Measurements from ENCODE around the gene SLC7A10.

The SLC7A10 gene

DNA sequence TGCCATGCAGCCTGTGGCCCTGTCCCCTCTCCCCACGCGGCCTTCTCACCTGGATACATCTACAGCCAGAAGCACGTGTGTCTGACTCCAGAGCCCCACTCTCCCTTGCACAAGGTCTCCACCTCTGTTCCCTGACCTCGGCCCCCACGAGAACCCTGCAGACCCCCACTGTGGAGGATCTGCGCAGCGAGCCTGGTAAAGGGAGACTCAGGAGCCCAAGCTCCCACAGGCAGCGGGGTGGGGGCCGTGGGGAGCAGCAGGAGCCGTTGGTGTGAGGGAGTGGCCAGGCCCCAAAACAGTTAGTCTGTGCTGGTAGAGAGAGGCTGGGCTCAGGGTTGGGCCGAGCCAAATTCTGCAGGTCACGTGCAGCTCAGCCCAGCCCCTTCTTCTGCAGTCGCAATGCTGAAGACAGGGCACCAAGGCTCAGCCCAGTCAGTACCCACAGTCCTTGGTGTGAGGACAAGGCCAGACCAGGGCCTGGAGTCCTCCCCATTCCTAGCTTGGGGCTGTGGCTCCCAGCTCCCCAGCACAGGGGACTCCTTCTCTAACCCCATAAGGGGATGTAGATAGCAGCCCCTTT is 28.7 kb upstream of the SLC7A10 start:
- no peak for DNase-seq (ENCODE audit: low spot score)

DNA sequence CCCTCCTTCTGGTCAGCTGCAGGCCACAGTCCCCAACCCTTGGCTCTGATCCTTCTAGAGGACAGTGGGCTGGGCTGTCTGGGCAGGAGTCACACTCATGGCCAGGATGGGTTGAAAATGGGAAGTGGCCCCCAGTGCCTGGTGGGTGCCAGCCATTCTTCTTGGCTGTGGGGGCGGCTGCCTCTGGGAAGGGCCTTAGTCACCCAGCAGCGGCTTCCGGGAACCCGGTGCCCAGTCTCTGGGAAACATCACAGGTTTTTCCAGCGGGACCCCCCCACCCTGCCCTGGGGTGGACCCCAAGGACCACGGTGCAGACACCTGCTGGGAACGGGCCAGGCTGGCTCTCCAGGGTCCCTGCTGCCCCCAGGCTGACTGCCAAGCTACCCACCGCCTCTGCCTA is 27.3 kb upstream of the SLC7A10 start:
- no peak for DNase-seq (ENCODE audit: low spot score)

DNA sequence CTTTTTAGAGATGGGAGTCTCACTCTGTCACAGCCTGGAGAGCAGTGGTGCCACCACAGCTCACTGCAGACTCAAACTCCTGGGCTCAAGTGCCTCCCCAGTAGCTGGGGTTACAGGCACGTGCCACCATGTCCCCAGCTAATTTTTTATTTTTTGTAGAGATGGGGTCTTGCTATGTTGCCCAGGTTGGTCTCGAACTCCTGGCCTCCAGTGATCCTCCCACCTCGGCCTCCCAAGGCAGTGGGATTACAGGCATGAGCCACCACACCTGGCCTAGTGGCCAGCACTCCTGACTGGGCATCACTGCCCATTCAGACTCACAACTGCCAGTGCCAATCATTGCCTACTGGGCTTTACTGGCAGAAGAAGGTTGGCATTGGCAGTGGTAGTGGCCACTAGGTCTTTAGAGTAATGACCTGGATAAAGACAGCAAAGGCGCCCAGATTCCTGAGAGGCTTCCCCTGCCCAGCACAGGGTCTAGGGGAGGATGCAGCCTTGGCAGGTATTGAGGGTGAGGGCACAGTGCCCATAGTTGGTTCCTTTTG is 26.8 kb upstream of the SLC7A10 start:
- no peak for DNase-seq (ENCODE audit: low spot score)

DNA sequence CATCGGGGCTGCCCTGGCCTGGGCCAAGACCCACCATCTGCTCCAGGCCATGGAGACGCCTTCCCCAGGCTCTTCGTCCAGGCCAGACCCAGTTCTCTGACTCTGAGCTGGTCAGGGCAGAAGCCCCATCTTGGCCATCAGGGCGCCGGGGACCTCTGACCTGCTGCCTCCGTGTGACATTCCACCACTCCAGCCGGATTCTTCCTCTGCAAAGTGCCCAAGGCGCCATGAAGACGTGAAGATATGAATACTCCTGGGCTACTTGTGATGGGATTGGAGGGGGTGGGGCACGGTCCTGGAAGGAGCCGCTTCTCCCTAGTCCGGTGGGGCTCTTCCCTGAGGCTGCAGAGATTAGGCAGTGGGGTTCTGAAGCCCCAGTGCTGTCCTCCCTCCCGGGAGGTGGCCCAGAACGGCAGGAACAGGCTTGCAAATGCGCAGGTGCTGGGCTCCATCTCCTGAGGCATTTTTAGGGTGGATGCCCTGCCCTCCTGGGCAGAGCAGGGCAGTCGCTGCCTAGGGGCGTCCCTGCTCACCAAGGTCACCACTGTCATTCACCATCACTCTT is 26.0 kb upstream of the SLC7A10 start:
- no peak for DNase-seq (ENCODE audit: low spot score)

DNA sequence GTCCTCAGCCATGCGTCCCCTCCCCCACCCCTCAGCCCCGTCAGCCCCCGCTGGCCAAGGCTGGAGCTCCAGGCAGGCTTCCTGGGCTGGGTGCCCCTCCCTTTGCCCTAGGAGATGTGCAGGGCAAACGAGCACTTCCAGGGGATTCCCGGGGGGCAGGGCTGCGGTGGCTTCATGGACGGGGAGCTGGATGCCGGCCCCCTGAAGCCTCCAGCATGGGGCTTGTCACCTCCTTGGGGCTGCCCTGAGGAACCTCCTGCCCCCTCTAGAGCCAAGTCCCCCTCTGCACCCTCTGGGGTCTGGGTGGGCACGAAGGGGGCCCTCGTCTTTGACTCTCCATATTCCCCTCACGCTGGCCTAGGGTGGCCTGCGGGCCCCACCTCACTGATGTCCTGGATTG is 25.4 kb upstream of the SLC7A10 start:
- no peak for DNase-seq (ENCODE audit: low spot score)

DNA sequence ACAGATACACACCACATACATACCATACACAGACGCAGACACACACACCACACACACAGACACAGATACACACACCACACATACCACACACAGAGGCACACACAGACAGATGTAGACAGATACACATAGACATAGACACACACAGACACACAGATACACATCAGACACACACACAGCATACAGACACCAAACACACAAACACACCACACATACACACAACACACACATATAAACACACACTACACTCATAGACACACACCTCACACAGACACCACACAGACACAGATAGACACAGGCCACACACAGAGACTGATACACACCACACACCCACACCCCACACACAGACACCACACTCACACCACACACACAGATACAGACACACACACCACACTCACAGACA is 24.9 kb upstream of the SLC7A10 start:
- DNase-seq (ENCODE audit: low spot score) = no peak

DNA sequence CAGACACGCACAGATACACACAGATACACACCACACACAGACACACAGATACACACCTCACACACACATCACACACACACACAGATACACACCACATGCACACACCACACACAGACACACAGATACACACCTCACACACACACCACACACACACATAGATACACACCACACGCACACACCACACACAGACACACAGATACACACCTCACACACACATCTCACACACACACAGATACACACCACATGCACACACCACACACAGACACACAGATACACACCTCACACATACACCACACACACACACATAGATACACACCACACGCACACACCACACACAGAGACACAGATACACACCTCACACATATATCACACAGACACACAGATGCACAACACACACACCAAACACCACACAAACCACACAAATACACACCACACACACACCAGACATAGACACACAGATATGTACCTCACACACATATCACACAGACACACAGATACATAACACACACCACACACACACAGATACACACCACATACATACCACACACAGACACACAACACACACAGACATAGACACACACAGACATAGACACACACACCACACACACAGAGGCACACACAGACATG is 24.2 kb upstream of the SLC7A10 start:
- DNase-seq (ENCODE audit: low spot score) = no peak

DNA sequence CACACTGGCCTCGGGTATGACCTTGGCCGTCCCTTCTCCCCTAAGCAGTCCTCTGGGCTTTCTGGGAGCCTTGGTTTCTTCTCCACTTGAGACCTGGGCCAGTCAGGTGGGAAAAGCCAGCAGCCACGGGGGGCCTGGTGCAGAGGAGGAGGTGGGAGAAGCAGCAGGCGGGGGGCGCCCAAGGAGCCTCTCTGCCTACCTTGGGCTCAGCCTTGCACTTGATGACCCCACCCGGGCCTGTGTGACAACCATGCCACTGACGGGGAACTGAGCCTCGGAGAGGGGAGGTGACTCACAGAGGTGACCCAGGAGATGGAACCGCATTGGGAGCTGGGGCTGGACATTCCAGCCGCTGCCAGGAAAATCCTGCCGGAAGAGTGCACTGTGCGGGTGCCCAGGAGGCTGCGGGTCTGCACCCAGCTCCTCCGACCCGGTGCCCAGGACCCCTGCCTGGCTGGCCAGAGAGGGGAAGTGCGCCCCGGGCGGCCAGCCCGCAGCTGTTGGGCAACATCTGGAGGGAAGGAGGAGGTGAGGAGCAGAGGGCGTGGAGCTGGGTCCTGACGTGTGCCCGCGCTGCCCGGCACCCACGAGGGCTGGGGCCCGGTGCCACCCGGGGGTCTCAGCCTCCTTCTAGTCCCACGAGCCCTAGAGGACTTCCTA is 23.4 kb upstream of the SLC7A10 start:
- DNase-seq (ENCODE audit: low spot score) = no peak

DNA sequence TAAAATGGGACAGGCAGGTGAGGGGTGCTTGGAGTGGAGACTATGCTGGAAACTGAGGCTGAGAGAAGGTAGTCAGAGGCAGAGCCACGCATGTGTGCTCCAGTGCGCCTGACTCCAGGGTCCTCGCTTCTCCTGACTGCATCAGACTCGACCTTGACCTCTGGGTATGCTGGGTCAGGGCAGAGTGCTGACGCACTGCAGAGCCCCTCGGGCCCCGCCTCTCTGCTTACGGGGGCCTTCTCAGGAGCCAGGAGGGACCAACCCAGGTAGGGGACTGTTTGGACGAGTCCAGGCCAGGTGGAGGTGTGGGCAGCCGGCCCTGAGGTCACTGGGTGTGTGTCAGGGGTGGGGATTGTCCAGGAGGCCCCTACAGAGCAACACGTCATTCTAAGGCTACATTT is 22.9 kb upstream of the SLC7A10 start:
- no peak for DNase-seq (ENCODE audit: low spot score)

DNA sequence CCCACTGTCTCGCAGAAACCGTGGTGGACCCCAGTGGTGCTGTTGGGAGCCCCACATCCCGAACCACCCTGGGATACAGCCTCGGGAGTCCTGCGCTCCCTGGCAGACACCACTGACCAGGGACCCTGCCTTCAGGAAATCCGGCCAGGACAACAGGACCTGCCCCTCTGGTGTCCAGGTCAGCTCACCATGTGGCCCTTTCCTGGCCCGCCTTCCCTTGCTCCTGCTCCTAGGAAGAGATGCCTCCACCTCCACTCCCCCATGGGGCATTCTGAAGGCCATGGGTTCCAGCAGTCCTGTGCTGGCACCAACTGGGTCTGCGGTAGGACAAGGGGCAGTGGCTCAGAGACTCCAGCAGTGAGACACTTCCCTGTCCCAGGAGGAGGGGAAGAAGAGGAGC is 22.5 kb upstream of the SLC7A10 start:
- DNase-seq (ENCODE audit: low spot score) = no peak

DNA sequence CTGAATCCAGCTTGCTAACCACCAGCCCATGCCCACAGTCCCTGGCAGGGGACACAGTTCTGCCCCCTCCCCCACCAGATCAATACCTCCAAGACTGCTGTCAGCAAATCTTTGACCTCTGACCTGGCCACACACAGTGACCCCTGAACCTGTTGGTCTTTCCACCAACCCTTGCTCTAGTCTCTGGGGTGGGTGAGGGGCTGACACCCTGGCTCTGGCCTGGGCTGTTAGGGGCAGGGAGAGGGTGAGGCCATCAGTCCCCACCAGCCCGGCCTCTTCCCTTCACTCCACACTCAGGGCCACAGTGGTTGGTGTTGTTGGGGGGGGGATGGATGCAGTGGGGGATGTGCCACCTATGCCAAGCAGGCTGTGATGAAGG is 21.8 kb upstream of the SLC7A10 start:
- no peak for DNase-seq (ENCODE audit: low spot score)

DNA sequence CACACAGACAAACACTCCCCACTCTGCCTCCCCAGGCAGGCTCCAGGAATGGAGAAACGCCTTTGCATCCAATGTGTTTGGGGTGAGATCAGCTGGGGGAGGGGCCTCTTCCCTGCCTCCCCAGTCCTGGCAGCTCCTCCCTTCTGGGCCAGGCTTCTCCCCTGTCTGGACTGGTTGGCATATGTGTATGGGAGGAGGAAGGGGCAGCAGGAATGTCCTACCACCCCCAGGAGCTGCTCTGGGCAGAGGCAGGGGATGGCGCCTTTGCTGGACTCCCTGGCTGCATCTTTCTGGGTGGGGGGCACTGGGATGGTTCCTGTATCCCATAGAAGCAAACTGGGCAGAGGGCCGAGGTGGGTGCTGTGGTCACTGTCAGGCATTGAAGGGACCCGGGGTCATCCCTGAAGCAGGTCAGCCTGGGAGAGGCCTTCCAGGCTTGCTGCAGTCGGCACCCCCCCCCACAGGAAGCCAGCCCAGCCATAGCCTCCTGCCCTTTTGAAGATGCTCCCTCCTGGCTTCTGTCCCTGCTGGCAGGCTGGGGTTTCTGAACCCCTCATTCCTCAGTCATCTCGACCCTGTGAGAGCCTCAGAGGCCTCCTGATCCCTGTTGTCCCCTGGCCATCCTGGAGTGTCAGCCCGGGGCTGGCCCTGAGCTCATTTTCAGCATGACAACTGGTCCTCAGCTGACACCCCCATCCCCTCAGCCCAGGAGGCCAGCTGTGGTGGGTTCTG is 21.2 kb upstream of the SLC7A10 start:
- no peak for DNase-seq (ENCODE audit: low spot score)

DNA sequence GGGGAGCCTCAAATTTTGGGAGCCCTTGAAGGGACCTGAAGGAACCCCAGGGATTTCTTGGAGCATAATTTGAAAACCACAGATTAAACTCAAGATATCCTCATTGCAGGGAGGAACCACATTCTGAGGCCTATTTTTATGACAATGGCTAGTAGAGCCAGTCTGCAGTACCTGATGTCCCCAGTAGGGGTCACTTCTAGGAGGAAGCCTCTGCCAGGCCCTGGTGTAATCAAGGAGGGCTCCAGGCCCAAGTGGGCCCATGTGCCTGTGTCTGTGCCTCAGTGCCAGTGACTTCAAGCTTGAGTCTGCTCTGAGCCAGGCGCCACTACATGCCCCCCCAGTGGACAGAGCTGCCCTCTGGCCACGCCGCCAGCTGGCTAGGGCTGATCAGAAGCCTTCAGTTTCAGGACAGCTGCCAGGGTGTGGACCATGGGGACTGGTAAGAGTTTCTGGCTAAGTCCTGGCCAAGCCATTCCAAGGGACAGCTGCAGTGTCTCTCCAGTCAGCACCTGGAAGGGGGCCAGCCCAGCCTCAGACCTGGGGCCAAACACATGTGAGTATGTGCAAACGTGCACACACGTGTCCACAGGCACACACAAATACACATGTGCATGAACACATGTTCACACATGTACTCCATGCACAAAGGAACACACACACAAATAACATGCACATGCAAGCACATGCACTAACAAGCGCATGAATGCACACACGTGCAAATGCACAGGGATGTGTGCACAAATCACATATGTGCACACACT is 20.5 kb upstream of the SLC7A10 start:
- DNase-seq (ENCODE audit: low spot score) = no peak

DNA sequence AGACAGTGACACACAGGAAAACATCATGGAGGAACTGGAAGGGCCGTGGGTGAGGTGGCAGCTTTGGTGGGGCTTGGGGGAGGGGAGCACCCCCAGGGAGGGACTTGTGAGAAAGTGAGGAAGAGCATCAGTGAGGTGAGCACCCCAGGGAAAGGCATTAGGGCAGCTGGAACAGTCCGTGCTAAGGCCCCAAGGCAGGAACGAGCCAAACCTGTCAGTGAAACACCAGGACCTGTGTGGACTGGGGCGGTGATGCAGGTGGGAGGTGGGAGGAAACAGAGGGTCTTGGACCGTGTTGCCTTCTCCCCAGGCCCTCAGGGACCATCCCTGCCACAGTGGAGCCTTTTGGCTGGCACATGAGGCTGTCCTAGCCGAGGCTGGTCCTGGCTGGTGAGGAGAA is 17.3 kb upstream of the SLC7A10 start:
- DNase-seq (ENCODE audit: low spot score) = no peak

DNA sequence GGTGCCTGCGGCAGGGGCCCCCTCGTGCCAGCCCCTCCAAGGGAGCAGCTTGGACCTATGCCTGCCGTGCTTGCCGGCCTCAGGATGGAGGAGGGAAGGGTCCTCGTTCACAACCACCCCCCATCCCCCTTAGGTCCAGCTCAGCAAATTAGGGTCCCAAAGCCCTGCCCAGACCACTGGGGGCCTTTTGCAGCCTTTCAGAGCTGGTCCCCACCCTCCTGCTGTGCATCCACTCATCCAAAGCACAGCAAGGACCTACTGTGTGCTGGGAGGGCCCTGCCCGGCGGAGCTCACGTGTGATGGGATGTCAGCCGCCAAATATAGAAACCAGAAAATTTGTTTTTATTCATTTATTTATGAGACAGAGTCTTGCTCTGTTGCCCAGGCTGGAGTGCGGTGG is 16.5 kb upstream of the SLC7A10 start:
- no peak for DNase-seq (ENCODE audit: low spot score)

DNA sequence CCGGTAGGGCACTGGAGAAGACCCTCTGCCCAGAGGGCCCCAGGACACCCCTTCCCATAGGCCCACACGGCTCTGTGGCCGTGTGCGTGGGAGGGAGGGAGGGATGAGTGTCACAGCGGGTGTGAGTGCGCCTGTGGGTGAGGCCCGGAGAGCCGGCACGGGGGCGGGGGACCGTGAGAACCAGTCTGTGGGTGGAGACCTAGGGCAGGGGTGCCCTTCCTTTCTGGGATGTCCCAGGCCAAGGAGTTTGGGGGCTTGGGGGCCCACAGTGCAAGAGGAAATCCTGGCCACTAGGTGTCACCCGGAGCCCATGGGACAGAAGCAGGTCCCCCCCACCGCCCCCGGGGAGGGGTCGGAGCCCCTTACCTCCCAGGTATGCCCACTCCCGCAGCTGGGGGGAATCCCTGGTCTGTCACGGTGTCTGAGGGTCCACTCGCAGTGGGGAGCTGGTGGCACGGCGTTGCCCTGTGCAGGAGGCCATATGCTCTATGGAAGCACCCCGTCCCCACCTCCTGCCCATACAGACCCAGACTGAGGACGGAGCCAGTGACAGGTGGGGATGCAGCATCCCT is 16.0 kb upstream of the SLC7A10 start:
- DNase-seq (ENCODE audit: low spot score) = no peak

DNA sequence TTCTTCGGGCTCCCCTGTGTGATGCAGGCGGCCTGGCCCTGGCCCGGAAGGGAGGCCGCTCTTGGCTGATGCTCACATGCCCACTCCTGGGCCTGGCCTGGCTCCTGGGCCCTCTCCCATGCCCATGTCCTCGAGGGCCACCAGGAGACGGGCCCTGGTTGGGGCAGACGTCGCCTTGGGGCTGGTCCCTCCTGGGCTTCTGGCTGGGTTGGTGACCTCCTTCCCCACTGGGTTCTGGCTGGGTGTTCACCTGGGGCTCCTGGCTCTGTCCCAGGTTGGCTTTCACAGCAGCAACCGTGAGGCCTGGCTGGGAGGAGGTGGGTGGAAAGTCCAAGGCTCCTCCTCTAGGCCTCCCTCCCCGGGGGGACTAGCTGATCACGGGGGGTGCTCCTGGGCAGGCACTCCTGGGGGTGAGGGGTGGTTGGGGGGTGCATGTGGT is 15.5 kb upstream of the SLC7A10 start:
- no peak for DNase-seq (ENCODE audit: low spot score)

DNA sequence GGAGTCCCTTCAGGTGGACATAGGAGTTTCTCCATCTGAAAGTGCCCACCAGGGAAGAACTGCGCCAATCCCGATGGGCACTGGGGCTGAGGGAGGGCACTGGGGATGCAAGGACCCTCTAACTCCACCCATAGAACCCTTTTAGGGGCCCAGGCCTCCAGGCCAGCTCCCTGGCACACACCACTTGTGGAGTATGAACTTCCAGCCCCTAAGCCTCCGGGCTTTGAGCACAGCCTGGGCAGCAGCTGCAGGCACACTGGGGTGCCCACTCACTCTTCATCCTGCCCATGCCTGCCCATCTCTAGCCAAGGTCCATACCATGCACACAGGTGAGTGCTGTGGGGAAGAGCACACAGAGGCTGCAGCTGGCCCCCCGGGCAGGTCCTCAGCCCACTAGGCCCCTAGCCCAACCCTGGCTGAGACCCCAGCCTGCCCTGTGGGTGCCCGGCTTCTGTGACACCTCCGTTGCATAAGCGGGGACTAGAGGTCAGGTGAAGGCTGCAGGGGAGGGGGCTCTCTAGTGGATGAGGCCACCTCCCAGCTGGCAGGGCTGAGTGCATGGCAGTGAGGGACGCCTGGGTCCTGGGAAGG is 14.6 kb upstream of the SLC7A10 start:
- no peak for DNase-seq (ENCODE audit: low spot score)

DNA sequence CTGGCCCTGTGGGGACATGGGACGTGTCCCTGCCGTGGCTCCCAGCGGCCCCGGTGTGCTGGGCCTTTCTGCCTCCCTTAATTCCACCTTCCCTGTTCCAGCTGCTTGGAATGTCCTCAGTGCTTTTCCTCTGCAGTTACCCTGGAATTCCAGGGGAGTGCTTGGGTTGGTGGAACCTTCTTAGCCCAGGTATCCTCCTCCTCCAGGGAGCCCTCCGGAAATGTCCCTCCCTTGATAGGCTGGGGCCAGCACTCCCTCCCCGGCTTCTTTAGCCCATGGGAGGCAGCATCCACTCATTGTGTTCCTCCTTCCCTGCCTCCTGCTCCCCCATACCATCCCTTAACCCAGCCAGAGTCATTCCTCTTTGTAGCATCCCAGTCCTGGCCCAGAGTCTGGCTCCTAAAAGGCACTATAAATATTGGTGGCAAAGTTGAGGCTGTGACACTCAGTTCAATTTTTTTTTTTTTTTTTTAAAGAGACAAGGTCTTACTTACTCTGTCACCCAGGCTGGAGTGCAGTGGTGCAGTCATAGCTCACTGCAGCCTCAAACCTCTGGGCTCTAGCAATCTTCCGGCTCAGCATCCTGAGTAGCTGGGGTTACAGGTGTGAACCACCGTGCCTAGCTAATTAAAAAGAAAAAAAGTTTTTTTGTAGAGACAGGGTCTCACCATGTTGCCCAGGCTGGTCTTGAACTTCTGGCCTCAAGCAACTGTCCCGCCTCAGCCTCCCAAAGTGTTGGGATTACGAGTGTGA is 13.7 kb upstream of the SLC7A10 start:
- DNase-seq (ENCODE audit: low spot score) = no peak

DNA sequence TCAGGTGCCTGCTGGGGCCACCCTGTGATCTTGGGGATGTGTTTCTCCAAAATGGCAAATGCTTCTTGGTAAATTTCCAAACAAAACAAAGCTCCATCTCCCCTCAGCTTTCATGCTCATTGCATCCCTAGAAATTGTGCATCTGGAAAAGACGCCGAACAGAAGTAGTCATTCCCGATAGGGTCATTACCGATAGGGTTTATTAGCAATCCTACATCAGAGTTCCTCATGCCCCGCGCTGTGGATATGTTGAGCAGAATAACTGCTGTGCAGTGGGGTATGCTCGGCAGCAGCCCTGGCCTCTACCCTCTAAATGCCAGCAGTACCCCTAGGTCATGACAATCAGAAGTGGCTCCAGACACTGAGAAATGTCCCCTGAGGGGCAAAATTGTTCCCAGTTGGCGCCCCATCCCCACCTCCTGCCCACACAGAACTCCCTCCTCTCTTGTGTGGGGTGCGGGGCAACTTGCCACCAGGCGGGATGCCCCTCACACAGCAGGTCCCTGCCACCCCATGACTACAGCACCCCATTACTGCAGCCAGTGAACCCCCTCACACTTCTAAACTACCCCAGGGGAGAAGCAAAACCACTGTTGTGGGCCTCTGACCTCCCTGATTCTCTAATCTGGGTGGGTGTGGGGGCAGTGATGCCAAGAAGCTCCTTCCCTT is 13.0 kb upstream of the SLC7A10 start:
- no peak for DNase-seq (ENCODE audit: low spot score)
